NCI-H2196 treated with DMSO at 0.1 percent for 48 hours (cell line): ENCODE data around the gene ITGB5.
A peak's percentile ranks its signal among the peaks of the same experiment; 100 is the strongest.

Experiments
- DNase-seq: peaks from one replicate; lab custom pipeline; 2025; ENCODE audit not compliant: unreplicated experiment; lab: John Stamatoyannopoulos, UW

Gene ITGB5

GRCh38 chr3:124887177-124887931, at the start of gene ITGB5:
TSS of gene ITGB5 (minus strand) at chr3:124887365. CDS start at chr3:124887000, 365 bp downstream.
- DNase-seq, result peak; percentile 53

- DNase-seq, result no peak
Measured at GRCh38 chr3:124935794-124936542, 48.8 kb upstream of the ITGB5 start.

- no peak for DNase-seq
Measured at GRCh38 chr3:124935264-124935663, 48.1 kb upstream of the ITGB5 start.

GRCh38 chr3:124934577-124934976, 47.4 kb upstream of the ITGB5 start, which contains the start of gene MUC13:
TSS of gene MUC13 (minus strand) at chr3:124934751. CDS start at chr3:124934712, 39 bp downstream.
- DNase-seq, result no peak

GRCh38 chr3:124928333-124929202, 41.4 kb upstream of the ITGB5 start:
- peak; percentile 60 for DNase-seq

GRCh38 chr3:124927574-124928045, 40.4 kb upstream of the ITGB5 start:
- DNase-seq, result no peak

GRCh38 chr3:124926426-124927101, 39.4 kb upstream of the ITGB5 start:
- no peak for DNase-seq

GRCh38 chr3:124924741-124925140, 37.6 kb upstream of the ITGB5 start:
- no peak for DNase-seq

- DNase-seq, result no peak
Measured at GRCh38 chr3:124923833-124924232, 36.7 kb upstream of the ITGB5 start.

- no peak for DNase-seq
Measured at GRCh38 chr3:124920718-124921117, 33.6 kb upstream of the ITGB5 start.

GRCh38 chr3:124919756-124920155, 32.6 kb upstream of the ITGB5 start:
- DNase-seq, result no peak

- DNase-seq, result no peak
Measured at GRCh38 chr3:124918524-124918923, 31.4 kb upstream of the ITGB5 start.

- no peak for DNase-seq
Measured at GRCh38 chr3:124916837-124917409, 29.8 kb upstream of the ITGB5 start.

- no peak for DNase-seq
Measured at GRCh38 chr3:124915254-124915653, 28.1 kb upstream of the ITGB5 start.

GRCh38 chr3:124907957-124908356, 20.8 kb upstream of the ITGB5 start:
- no peak for DNase-seq

- DNase-seq, result no peak
Measured at GRCh38 chr3:124904835-124905492, 17.8 kb upstream of the ITGB5 start.

GRCh38 chr3:124903896-124904834, 17.0 kb upstream of the ITGB5 start:
- no peak for DNase-seq

GRCh38 chr3:124896824-124897526, 9.8 kb upstream of the ITGB5 start:
- DNase-seq, result no peak
